Measurements from ENCODE around the gene CRYGC.

Gene CRYGC

GRCh38 chr2:208164951-208165755 is 35.5 kb upstream of the CRYGC start:
- no peak for TF ChIP-seq CTCF (IDR thresholded peaks at IDR 0.05; ENCODE audit: insufficient read depth, low read depth, low read length, missing control alignments)
- no peak for DNase-seq (ENCODE audit: low read depth)
- no peak overlapping the region for H3K4me3 ChIP-seq (ENCODE audit: low read length)

- no peak for TF ChIP-seq CTCF (IDR thresholded peaks at IDR 0.05; ENCODE audit: insufficient read depth, low read depth, low read length, missing control alignments)
- no peak for DNase-seq (ENCODE audit: low read depth)
Observed at GRCh38 chr2:208163489-208163888, 33.9 kb upstream of the CRYGC start, which contains the start of gene CRYGA. TSS of gene CRYGA (minus strand) at chr2:208163589. CDS start at chr2:208163556, 33 bp downstream.

DNA sequence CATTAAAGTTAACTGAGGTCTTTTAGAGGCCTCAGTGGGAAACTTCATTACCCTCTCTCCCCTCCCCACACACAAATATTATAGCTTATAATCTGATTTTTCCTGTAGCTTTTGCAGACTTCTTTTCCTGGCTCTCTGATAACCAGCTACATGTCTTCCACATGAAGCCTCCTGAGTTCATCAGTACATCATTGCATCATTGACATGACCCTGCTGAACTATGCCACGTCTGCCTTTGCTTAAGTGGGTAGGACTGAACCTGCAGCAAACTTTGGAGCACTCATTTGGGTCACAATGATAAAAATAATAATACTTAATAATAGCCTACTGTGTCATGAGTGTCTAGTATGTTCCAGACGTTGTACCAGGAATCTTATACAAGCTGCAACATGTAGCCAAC is 26.8 kb upstream of the CRYGC start:
- no peak overlapping the region for H3K4me3 ChIP-seq (ENCODE audit: low read length)
- no peak for TF ChIP-seq CTCF (IDR thresholded peaks at IDR 0.05; ENCODE audit: insufficient read depth, low read depth, low read length, missing control alignments)
- DNase-seq (ENCODE audit: low read depth): no peak

More at GRCh38 chr2:208163489-208163888, 33.9 kb upstream of the CRYGC start, which contains the start of gene CRYGA:
- H3K4me3 ChIP-seq (ENCODE audit: low read length): no peak within 1 kb of the TSS

GRCh38 chr2:208153156-208153555 is 23.5 kb upstream of the CRYGC start:
- no peak for DNase-seq (ENCODE audit: low read depth)
- TF ChIP-seq CTCF (IDR thresholded peaks at IDR 0.05; ENCODE audit: insufficient read depth, low read depth, low read length, missing control alignments): no peak
- no peak overlapping the region for H3K4me3 ChIP-seq (ENCODE audit: low read length)

DNA sequence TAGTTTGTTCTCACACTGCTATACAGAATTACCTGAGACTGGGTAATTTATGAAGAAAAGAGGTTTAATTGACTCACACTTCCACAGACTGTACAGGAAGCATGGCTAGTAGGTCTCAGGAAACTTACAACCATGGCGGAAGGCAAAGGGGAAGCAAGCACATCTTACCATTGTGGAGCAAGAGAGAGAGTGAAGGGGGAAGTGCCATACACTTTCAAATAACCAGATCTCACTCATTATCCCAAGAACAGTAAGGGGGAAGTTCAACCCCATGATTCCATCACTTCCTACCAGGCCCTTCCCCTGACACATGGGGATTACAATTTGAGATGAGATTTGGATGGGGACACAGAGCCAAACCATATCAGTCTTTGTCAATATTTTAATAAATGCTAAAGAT is 21.3 kb upstream of the CRYGC start:
- no peak overlapping the region for H3K4me3 ChIP-seq (ENCODE audit: low read length)
- TF ChIP-seq CTCF (IDR thresholded peaks at IDR 0.05; ENCODE audit: insufficient read depth, low read depth, low read length, missing control alignments): no peak
- DNase-seq (ENCODE audit: low read depth): no peak

GRCh38 chr2:208150094-208150493 is 20.5 kb upstream of the CRYGC start:
- no peak for TF ChIP-seq CTCF (IDR thresholded peaks at IDR 0.05; ENCODE audit: insufficient read depth, low read depth, low read length, missing control alignments)
- no peak for DNase-seq (ENCODE audit: low read depth)
- H3K4me3 ChIP-seq (ENCODE audit: low read length): no peak overlapping the region

GRCh38 chr2:208148803-208149202 is 19.2 kb upstream of the CRYGC start:
- no peak for DNase-seq (ENCODE audit: low read depth)
- no peak for TF ChIP-seq CTCF (IDR thresholded peaks at IDR 0.05; ENCODE audit: insufficient read depth, low read depth, low read length, missing control alignments)
- no peak overlapping the region for H3K4me3 ChIP-seq (ENCODE audit: low read length)
